HCT116 (cell line): ENCODE measurements around the gene IFT22. TPM values are rescaled to one million over a fixed set of nuclear protein-coding genes. Genes with fewer than 3 reads are reported as not detected.

Source experiments
- ATAC-seq: fragments of 200-7000 bp; cut with Tn5 transposase; 2 replicates; pipeline ENCODE4 v1.9.1; 2020; ENCODE audit warnings: mild to moderate bottlenecking, moderate library complexity
- Bru-seq: library from RNA; stranded (reverse); fragments of 400-500 nt; gene quantifications from one replicate; lab custom pipeline; 2021; lab: Mats Ljungman, UMichigan
- BruChase-seq, 2 experiments: library from RNA; stranded (reverse); fragments of 400-500 nt; gene quantifications; one replicate each; lab custom pipeline; 2021; lab: Mats Ljungman, UMichigan
- BruUV-seq: library from RNA; stranded (reverse); fragments of 400-500 nt; replicated peaks from 2 replicates; lab custom pipeline; 2021; lab: Mats Ljungman, UMichigan
- CTCF ChIA-PET: fragments of 300-600 bp; sonication (Branson Sonifier 250); formaldehyde crosslinking; loops from one replicate; lab custom pipeline; 2021; ENCODE audit warnings: antibody characterized with exemption; lab: Charles Lee
- POLR2A ChIA-PET: fragments of 300-600, 350-600 bp; sonication (Branson Sonifier 250); formaldehyde crosslinking; loops from one replicate; lab custom pipeline; 2021; ENCODE audit warnings: antibody characterized with exemption; lab: Charles Lee
- RAD21 ChIA-PET, 2 experiments: fragments of 300-600 bp; sonication (Branson Sonifier 250); formaldehyde crosslinking; loops; one replicate each; lab custom pipeline; 2023; ENCODE audit warnings: low total read pairs in 2 of 2; ENCODE audit not compliant: uncharacterized antibody in 2 of 2, unreplicated experiment in 2 of 2, low non-redundant PET in 1 of 2; lab: Charles Lee
- DNase-seq: peaks from one replicate; pipeline ENCODE4 v3.0.0-alpha.2; 2010; ENCODE audit warnings: low read depth, low spot score
- H2AFZ ChIP-seq: fragments of 200-600 bp; shearing (Covaris generic), sonication (generic); 2 replicates; pipeline ENCODE4 v1.6.1; 2017; ENCODE audit warnings: low read depth, mixed run types, mixed read lengths, antibody characterized with exemption, low read length; ENCODE audit not compliant: poor library complexity, severe bottlenecking
- H3K27ac ChIP-seq: 2 replicates; pipeline ENCODE4 v1.5.1; 2012; ENCODE audit warnings: low read depth, low read length
- H3K27me3 ChIP-seq: fragments of 200-600 bp; sonication (generic); 2 replicates; pipeline ENCODE4 v1.6.1; 2016; ENCODE audit warnings: mixed run types, low read length, mixed read lengths; ENCODE audit not compliant: insufficient read depth
- H3K36me3 ChIP-seq, 2 experiments: fragments of 200-500 bp in 1 of 2; fragments of 200-600 bp in 1 of 2; sonication (Bioruptor generic) in 1 of 2; sonication (generic) in 1 of 2; 2 replicates each; pipeline versions ENCODE4 v1.5.1 to v1.6.1; 2014 to 2016; ENCODE audit warnings: low read length in 2 of 2, inconsistent platforms in 1 of 2, mixed read lengths in 1 of 2, mixed run types in 1 of 2; ENCODE audit not compliant: insufficient read depth in 2 of 2, control insufficient read depth in 1 of 2
- H3K4me1 ChIP-seq, 2 experiments: fragments of 200-600 bp in 1 of 2; sonication (generic) in 1 of 2; 2 replicates each; pipeline versions ENCODE4 v1.5.1 to v1.6.1; 2012 to 2017; ENCODE audit warnings: low read length in 2 of 2, inconsistent platforms in 1 of 2, mild to moderate bottlenecking in 1 of 2, mixed read lengths in 1 of 2, mixed run types in 1 of 2, moderate library complexity in 1 of 2; ENCODE audit not compliant: insufficient read depth in 2 of 2, control insufficient read depth in 1 of 2
- H3K4me2 ChIP-seq: fragments of 200-600 bp; sonication (generic); 2 replicates; pipeline ENCODE4 v1.6.1; 2017; ENCODE audit warnings: mixed run types, low read length, mixed read lengths
- H3K4me3 ChIP-seq, 2 experiments: fragments of 200-600 bp in 1 of 2; sonication (generic) in 1 of 2; replicated peaks in 1 of 2; 2 replicates each; pipeline ENCODE4 v1.5.1; 2011 to 2016; ENCODE audit warnings: low read length in 2 of 2, control low read depth in 1 of 2, low read depth in 1 of 2, mild to moderate bottlenecking in 1 of 2, mixed read lengths in 1 of 2, mixed run types in 1 of 2
- H3K79me2 ChIP-seq: fragments of 200-600 bp; sonication (generic); 2 replicates; pipeline ENCODE4 v1.6.1; 2017; ENCODE audit warnings: mild to moderate bottlenecking, mixed run types, low read length, moderate library complexity, mixed read lengths; ENCODE audit not compliant: insufficient read depth
- H3K9ac ChIP-seq: fragments of 200-600 bp; sonication (generic); 2 replicates; pipeline ENCODE4 v1.6.1; 2016; ENCODE audit warnings: low read length, mixed read lengths
- H3K9me2 ChIP-seq: fragments of 200-600 bp; sonication (generic), shearing (Covaris generic); 2 replicates; pipeline ENCODE4 v1.6.1; 2017; ENCODE audit warnings: mixed run types, mild to moderate bottlenecking, moderate library complexity; ENCODE audit not compliant: insufficient read depth
- H3K9me3 ChIP-seq, 2 experiments: fragments of 200-500 bp in 1 of 2; fragments of 200-600 bp in 1 of 2; sonication (Bioruptor generic) in 1 of 2; sonication (generic) in 1 of 2; 2 replicates each; pipeline ENCODE4 v1.6.1; 2014 to 2017; ENCODE audit warnings: low read length in 2 of 2, mixed read lengths in 2 of 2, inconsistent platforms in 1 of 2, low read depth in 1 of 2, mild to moderate bottlenecking in 1 of 2, mixed run types in 1 of 2, moderate library complexity in 1 of 2; ENCODE audit not compliant: control insufficient read depth in 1 of 2, insufficient read depth in 1 of 2
- H4K20me1 ChIP-seq: fragments of 200-600 bp; sonication (generic), shearing (Covaris generic); 2 replicates; pipeline ENCODE4 v1.6.1; 2017; ENCODE audit warnings: mixed run types, mild to moderate bottlenecking, moderate library complexity; ENCODE audit not compliant: insufficient read depth
- CEBPB ChIP-seq: IDR thresholded peaks from 2 replicates; pipeline ENCODE4 v1.6.1; 2012; ENCODE audit warnings: low read depth
- CTCF ChIP-seq, 3 experiments: fragments of 200-600 bp in 1 of 3; sonication (generic) in 1 of 3; IDR thresholded peaks in 2 of 3; conservative IDR thresholded peaks in 1 of 3; 2 replicates each; pipeline ENCODE4 v1.5.1; 2012 to 2017; ENCODE audit warnings: low read depth in 2 of 3, low read length in 2 of 3, antibody characterized with exemption in 1 of 3, borderline replicate concordance in 1 of 3, control low read depth in 1 of 3, mild to moderate bottlenecking in 1 of 3, mixed read lengths in 1 of 3, mixed run types in 1 of 3, moderate library complexity in 1 of 3; ENCODE audit not compliant: insufficient read depth in 1 of 3
- EGR1 ChIP-seq: IDR thresholded peaks from 2 replicates; pipeline ENCODE4 v1.6.1; 2012; ENCODE audit warnings: low read depth
- EZH2 ChIP-seq: fragments of 200-600 bp; sonication (generic); IDR thresholded peaks from 2 replicates; pipeline ENCODE4 v1.6.1; 2017; ENCODE audit warnings: antibody characterized with exemption, mixed run types
- POLR2A ChIP-seq: IDR thresholded peaks from 2 replicates; pipeline ENCODE4 v1.7.0; 2011; ENCODE audit warnings: borderline replicate concordance; ENCODE audit not compliant: insufficient read depth, insufficient read length; ENCODE audit errors: extremely low read depth
- POLR2AphosphoS5 ChIP-seq: IDR thresholded peaks from 2 replicates; pipeline ENCODE4 v1.6.1; 2011; ENCODE audit warnings: mild to moderate bottlenecking, low read depth, low read length, moderate library complexity
- RAD21 ChIP-seq: IDR thresholded peaks from 2 replicates; pipeline ENCODE4 v1.6.1; 2012; ENCODE audit warnings: low read depth, mild to moderate bottlenecking
- SIN3A ChIP-seq: IDR thresholded peaks from 2 replicates; pipeline ENCODE4 v1.6.1; 2012; ENCODE audit warnings: low read depth
- SP1 ChIP-seq: IDR thresholded peaks from 2 replicates; pipeline ENCODE4 v1.6.1; 2012; ENCODE audit warnings: low read depth
- SRF ChIP-seq: IDR thresholded peaks from 2 replicates; pipeline ENCODE4 v1.6.1; 2012; ENCODE audit warnings: low read depth
- YY1 ChIP-seq: IDR thresholded peaks from 2 replicates; pipeline ENCODE4 v1.6.1; 2011; ENCODE audit warnings: low read length, low read depth, moderate library complexity, mild to moderate bottlenecking; ENCODE audit not compliant: insufficient replicate concordance; ENCODE audit errors: extremely low read depth
- ZFX ChIP-seq: fragments of 450-650 bp; IDR thresholded peaks from 2 replicates; pipeline ENCODE4 v1.6.1; 2017
- intact Hi-C: fragments of 100-400 bp; cut with micrococcal nuclease; formaldehyde crosslinking; loops from 2 replicates; pipeline ENCODE4 v1.10.0; 2022
- long read RNA-seq: library from polyadenylated mRNA; unstranded; transcript quantifications from one replicate; pipeline ENCODE4 v2.0.0, GENCODE V29; 2021; ENCODE audit not compliant: unreplicated experiment
- polyA plus RNA-seq: library from polyadenylated mRNA; unstranded; fragments of >200 nt; gene quantifications from 2 replicates; pipeline ENCODE4 v1.2.1, GENCODE V29; 2012; ENCODE audit warnings: missing spikeins
- total RNA-seq: library from RNA; stranded (reverse); gene quantifications from one replicate; pipeline ENCODE4 v1.2.1, GENCODE V29; 2021; ENCODE audit not compliant: unreplicated experiment
- TF ChIP-seq, protein P1 (sequence below): IDR thresholded peaks from 2 replicates; pipeline ENCODE4 v1.6.1; 2012

IFT22 gene
- total RNA-seq (27.2 TPM), Bru-seq, nascent RNA (percentile 48 among the genes with signal in this experiment), BruChase-seq, experiment 1, labeled RNA remaining after a 6-hour chase (percentile 69 among the genes with signal in this experiment), BruChase-seq, experiment 2, labeled RNA remaining after a 2-hour chase (percentile 52 among the genes with signal in this experiment)
- 24.6 and 28.7 TPM in 2 replicates for polyA plus RNA-seq
- long read RNA-seq, transcript IFT22-209 (4 exons, 917 nt): minor isoform, 5 of 46 reads
- long read RNA-seq, transcript IFT22-201 (5 exons, 1,130 nt): major isoform, 27 of 46 reads
- long read RNA-seq, partial matches to known transcripts: 4 of 46 reads
- long read RNA-seq, other reads (novel, unspliced or antisense): 7 of 46 reads

DNA sequence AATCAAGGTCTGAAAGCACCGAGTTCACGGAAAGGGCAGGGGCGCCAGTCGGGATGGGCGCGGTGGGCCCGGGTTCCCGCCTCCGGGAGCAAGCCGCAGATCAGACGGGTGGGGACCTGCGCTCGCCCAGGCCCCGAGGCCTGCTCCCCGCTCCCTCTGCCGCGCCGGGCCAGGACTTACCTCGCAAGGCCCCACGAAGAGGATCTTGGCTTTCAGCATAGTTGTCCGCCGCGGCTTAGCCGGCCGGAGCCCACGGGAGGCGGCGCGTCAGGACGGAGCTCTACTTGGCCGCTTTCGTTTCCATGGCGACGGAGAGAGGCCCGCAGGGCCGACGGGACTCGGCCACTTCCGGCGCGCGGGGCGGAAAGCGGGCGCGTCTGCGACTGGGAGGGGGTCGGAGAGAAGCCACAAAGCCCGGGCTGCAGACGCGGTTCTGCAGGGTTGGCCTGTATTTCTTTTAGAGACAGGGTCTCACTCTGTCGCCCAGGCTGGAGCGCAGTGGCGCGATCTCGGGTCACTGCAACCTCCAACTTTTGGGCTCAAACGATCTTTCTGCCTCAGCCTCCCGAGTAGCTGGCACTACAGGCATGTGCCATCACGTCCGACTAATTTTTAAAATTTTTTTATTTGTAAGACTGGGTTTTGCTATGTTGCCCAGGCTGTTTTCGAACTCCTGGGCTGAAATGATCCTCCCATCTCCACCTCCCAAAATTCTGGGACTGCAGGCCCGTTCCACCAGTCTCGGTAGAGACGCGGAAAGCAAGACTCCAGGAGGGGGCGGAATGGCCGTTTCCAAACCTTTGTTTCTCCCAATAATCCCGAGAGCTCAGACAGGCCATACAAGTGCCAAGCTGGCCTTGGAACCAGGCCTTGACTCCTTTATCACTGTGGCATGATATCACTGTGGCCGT lies at the start of gene IFT22:
Gene IFT22, minus strand, starts transcription at position 322 of the 911 bp plus-strand sequence. Its CDS starts 103 bp downstream, at position 219.
- H3K36me3 ChIP-seq: peaks cover 0 to 2% of the 10 kb centered on the region in 2 experiments; a peak in 1 of 4 replicates
- peak within 1 kb of the TSS; percentile 95 for H3K4me2 ChIP-seq
- H3K9ac ChIP-seq: peak within 1 kb of the TSS; percentile 75
- POLR2A ChIA-PET: interaction anchor here (2.0 kb wide), 1 partner anchor 13 kb away, joined by 13 read pairs; no protein-coding TSS in a partner anchor
- intact Hi-C loops: no loop called here
- DNase-seq (peak; percentile 66), ATAC-seq (peak; percentile 96)
- H3K9me3 ChIP-seq: no peaks in the 10 kb centered on the region
- H3K27me3 ChIP-seq: no peaks in the 10 kb centered on the region
- BruUV-seq: TSS peak; percentile 96
- no peaks in the 10 kb centered on the region for H3K9me2 ChIP-seq
- peak within 1 kb of the TSS; percentile 82 to 90 for H3K4me3 ChIP-seq
- CTCF ChIA-PET: interaction anchor here (0.9 to 1.6 kb wide), 4 partner anchors 9 to 188 kb away, joined by 3 to 12 read pairs (median 3); no protein-coding TSS in a partner anchor
- peak within 1 kb of the TSS; percentile 84 for H3K27ac ChIP-seq
- no peaks in the 10 kb centered on the region for H4K20me1 ChIP-seq
- H3K4me1 ChIP-seq: peaks cover 4 to 11% of the 10 kb centered on the region in 2 experiments
- peaks cover 7% of the 10 kb centered on the region; the same call in 1 of the 2 replicates for H3K79me2 ChIP-seq
- H2AFZ ChIP-seq: no peak within 1 kb of the TSS
- RAD21 ChIA-PET: no interaction called here
- TF ChIP-seq RAD21: peak; percentile 69
- TF ChIP-seq POLR2A: peak; percentile 41
- TF ChIP-seq SIN3A: peak; percentile 86
- TF ChIP-seq SRF: 0 out of 2 replicates have a peak, but pooled peaks have one; percentile 14
- peak; percentile 47 to 74 (median 52) for TF ChIP-seq CTCF (IDR thresholded peaks at IDR 0.05 in 2 of 3, conservative IDR thresholded peaks at IDR 0.05 in 1 of 3; ENCODE audit: borderline replicate concordance in 1 of 3, insufficient read depth in 1 of 3, low read depth in 2 of 3, low read length in 2 of 3)
- TF ChIP-seq ZFX: peak; percentile 38
- peak; percentile 86 for TF ChIP-seq POLR2AphosphoS5
- no peak for TF ChIP-seq EZH2
- 0 out of 2 replicates have a peak, but pooled peaks have one; percentile 11 for TF ChIP-seq EGR1
- TF ChIP-seq, protein P1, sequence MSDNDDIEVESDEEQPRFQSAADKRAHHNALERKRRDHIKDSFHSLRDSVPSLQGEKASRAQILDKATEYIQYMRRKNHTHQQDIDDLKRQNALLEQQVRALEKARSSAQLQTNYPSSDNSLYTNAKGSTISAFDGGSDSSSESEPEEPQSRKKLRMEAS: peak; percentile 71
- TF ChIP-seq YY1: peak; percentile 50
- no peak for TF ChIP-seq SP1
- no peak for TF ChIP-seq CEBPB
